Mesothelial cell of epicardium (in vitro differentiated cells): ENCODE data around the gene CACNA1A. TPM values are rescaled to one million over a fixed set of nuclear protein-coding genes. Genes with fewer than 3 reads are reported as not detected.

Experiments
- DNase-seq, 2 experiments: peaks; one replicate each; pipeline ENCODE4 v3.0.0; 2021; ENCODE audit warnings: low spot score in 2 of 2; ENCODE audit not compliant: unreplicated experiment in 2 of 2
- H3K27ac Mint-ChIP-seq: 2 replicates; pipeline ENCODE4 v1.8.0; 2021; ENCODE audit warnings: mixed read lengths
- H3K27me3 Mint-ChIP-seq: 2 replicates; pipeline ENCODE4 v1.8.0; 2021; ENCODE audit warnings: low read depth, mixed read lengths
- H3K36me3 Mint-ChIP-seq: 2 replicates; pipeline ENCODE4 v1.8.0; 2021; ENCODE audit warnings: mixed read lengths
- H3K4me1 Mint-ChIP-seq: 2 replicates; pipeline ENCODE4 v1.8.0; 2021; ENCODE audit warnings: mixed read lengths
- H3K4me3 Mint-ChIP-seq: 2 replicates; pipeline ENCODE4 v1.8.0; 2021; ENCODE audit warnings: mild to moderate bottlenecking, moderate library complexity, mixed read lengths
- H3K9me3 Mint-ChIP-seq: 2 replicates; pipeline ENCODE4 v1.8.0; 2021; ENCODE audit warnings: mixed read lengths
- total RNA-seq: library from RNA; stranded (reverse); gene quantifications from 3 replicates; pipeline ENCODE4 v1.2.1, GENCODE V29; 2021
- TF ChIP-seq, protein P1 (sequence below): fragments of 200-600 bp; sonication (generic); IDR thresholded peaks from one replicate; pipeline ENCODE4 v1.5.0; 2021; ENCODE audit warnings: antibody characterized with exemption; ENCODE audit not compliant: unreplicated experiment

The CACNA1A gene
- total RNA-seq, 1 donor from 2014 or later, result 1.0 TPM

DNA sequence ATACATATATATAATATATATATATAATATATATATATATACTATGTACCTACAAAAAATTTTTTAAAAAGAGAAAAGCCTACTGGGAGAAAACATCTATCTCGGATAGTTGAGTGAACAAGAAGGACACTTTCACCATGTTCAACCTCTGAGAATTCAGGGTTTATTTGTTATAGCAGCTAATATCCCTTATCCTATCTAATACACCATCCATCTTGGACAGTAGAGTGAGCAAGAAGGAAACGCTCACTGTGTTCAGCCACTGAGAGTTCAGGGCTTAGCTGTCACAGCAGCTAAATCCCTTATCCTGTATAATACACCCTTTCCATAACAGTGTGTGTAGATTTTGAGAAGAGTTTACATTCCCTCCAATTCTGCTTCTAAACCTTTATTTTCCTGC, 38.1 kb upstream of the CACNA1A start:
- H3K4me1 Mint-ChIP-seq, result no peaks in the 10 kb centered on the region
- H3K4me3 Mint-ChIP-seq, result no peak overlapping the region
- H3K9me3 Mint-ChIP-seq, result peaks cover 3% of the 10 kb centered on the region
- H3K36me3 Mint-ChIP-seq, result no peaks in the 10 kb centered on the region
- TF ChIP-seq, protein P1, sequence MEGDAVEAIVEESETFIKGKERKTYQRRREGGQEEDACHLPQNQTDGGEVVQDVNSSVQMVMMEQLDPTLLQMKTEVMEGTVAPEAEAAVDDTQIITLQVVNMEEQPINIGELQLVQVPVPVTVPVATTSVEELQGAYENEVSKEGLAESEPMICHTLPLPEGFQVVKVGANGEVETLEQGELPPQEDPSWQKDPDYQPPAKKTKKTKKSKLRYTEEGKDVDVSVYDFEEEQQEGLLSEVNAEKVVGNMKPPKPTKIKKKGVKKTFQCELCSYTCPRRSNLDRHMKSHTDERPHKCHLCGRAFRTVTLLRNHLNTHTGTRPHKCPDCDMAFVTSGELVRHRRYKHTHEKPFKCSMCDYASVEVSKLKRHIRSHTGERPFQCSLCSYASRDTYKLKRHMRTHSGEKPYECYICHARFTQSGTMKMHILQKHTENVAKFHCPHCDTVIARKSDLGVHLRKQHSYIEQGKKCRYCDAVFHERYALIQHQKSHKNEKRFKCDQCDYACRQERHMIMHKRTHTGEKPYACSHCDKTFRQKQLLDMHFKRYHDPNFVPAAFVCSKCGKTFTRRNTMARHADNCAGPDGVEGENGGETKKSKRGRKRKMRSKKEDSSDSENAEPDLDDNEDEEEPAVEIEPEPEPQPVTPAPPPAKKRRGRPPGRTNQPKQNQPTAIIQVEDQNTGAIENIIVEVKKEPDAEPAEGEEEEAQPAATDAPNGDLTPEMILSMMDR, result no peak
- DNase-seq, result no peak
- H3K27me3 Mint-ChIP-seq, result peaks cover 12% of the 10 kb centered on the region
- H3K27ac Mint-ChIP-seq, result no peak overlapping the region

GRCh38 chr19:13541554-13541953, 35.3 kb upstream of the CACNA1A start:
- peaks cover 3% of the 10 kb centered on the region for H3K9me3 Mint-ChIP-seq
- H3K36me3 Mint-ChIP-seq, result no peaks in the 10 kb centered on the region
- TF ChIP-seq, protein P1, result no peak
- DNase-seq, result no peak
- peaks cover 11% of the 10 kb centered on the region for H3K27me3 Mint-ChIP-seq
- H3K4me3 Mint-ChIP-seq, result no peak overlapping the region
- no peak overlapping the region for H3K27ac Mint-ChIP-seq
- H3K4me1 Mint-ChIP-seq, result no peaks in the 10 kb centered on the region

DNA sequence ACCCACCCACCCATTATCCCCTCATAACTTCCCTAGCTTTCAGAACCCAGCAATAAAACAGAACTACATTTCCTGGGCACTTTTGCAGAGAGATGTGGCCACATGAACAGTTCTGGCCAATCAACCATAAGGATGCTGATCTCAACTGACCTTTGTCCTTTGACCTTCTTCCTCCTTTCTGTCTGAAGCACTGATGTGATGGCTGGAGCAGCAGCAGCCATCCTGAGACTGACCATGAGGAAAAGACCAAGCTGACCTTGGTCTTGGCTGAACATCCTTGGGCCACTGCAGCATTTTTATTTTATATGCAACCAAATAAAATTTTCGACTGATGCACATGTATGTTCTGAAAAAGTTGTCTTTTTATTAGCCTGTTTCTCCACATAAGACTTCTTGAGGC, 33.1 kb upstream of the CACNA1A start:
- DNase-seq, result no peak
- H3K27me3 Mint-ChIP-seq, result peaks cover 11% of the 10 kb centered on the region
- TF ChIP-seq, protein P1, result no peak
- no peaks in the 10 kb centered on the region for H3K4me1 Mint-ChIP-seq
- no peaks in the 10 kb centered on the region for H3K36me3 Mint-ChIP-seq
- H3K4me3 Mint-ChIP-seq, result no peak overlapping the region
- peaks cover 3% of the 10 kb centered on the region for H3K9me3 Mint-ChIP-seq
- H3K27ac Mint-ChIP-seq, result no peak overlapping the region

DNA sequence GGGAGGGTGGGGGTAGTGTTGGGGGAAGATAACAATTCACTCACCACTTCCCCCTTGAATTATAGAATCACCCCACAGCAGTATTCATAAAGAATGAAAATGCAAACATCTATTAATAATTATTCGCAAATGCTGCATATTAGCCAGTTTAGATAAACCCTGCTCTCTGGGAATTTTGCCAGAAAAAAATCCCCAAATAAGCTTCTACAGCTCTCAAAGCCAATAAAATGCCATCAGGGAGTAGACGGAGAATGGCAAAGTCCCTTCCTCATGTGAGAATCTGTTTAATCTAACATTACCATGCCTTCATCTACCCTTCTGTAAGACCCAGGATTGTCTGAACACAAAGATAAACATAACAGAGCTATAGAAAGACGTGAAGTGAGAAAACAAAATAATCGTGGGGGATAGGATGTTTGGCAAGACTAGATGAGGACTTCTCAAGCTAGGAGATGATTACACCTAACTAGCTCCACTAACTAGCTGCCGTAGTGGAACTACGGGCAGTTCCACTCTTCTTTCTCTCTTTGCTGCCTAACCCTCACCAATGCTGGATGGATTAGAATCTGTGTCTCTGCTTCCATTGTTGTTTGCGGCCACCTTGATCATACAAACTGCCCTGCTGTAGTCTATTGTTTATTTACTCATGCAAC, 32.4 kb upstream of the CACNA1A start:
- Mint-ChIP-seq H3K27me3 (peaks cover 16% of the 10 kb centered on the region), H3K4me1 (no peaks in the 10 kb centered on the region), H3K36me3 (no peaks in the 10 kb centered on the region), H3K9me3 (peaks cover 2% of the 10 kb centered on the region), H3K4me3 (no peak overlapping the region), H3K27ac (no peak overlapping the region)
- TF ChIP-seq, protein P1, result no peak
- DNase-seq, result no peak

GRCh38 chr19:13537454-13537853, 31.2 kb upstream of the CACNA1A start:
- Mint-ChIP-seq H3K27ac (no peak overlapping the region), H3K27me3 (peaks cover 13% of the 10 kb centered on the region), H3K36me3 (no peaks in the 10 kb centered on the region), H3K9me3 (no peaks in the 10 kb centered on the region), H3K4me3 (no peak overlapping the region), H3K4me1 (no peaks in the 10 kb centered on the region)
- no peak for DNase-seq
- TF ChIP-seq, protein P1, result no peak
